Right atrium auricular region (tissue), 2 donors: ENCODE data around the gene GREB1L. TPM values are rescaled to one million over a fixed set of nuclear protein-coding genes. Genes with fewer than 3 reads are reported as not detected.

ENCODE experiments used
- DNase-seq: peaks from one replicate; pipeline ENCODE4 v3.0.0-alpha.2; 2019; ENCODE audit warnings: low spot score
- H3K27ac ChIP-seq, 2 donors: fragments of 200-600 bp; sonication (generic); 1 replicate in 1 of 2; 2 replicates in 1 of 2; pipeline ENCODE4 v1.5.1; 2016 to 2019
- H3K27me3 ChIP-seq, 2 donors: fragments of 200-600 bp; sonication (generic); one replicate each; pipeline versions ENCODE4 v1.5.1 to v1.6.0; 2017 to 2019
- H3K36me3 ChIP-seq: fragments of 200-600 bp; sonication (generic); one replicate; pipeline ENCODE4 v1.5.1; 2016
- H3K4me1 ChIP-seq, 2 donors: fragments of 200-600 bp; sonication (generic); one replicate each; pipeline versions ENCODE4 v1.5.1 to v1.6.0; 2017 to 2019
- H3K4me3 ChIP-seq, 2 donors: fragments of 200-600 bp; sonication (generic); 1 replicate in 1 of 2; 2 replicates in 1 of 2; pipeline ENCODE4 v1.5.1; 2017 to 2019; ENCODE audit warnings: mild to moderate bottlenecking in 1 of 2, moderate library complexity in 1 of 2
- H3K9me3 ChIP-seq, 2 donors: fragments of 200-600 bp; sonication (generic); one replicate each; pipeline ENCODE4 v1.5.1; 2019
- total RNA-seq, 2 donors: library from RNA; depleted of rRNA; stranded (reverse); fragments of >200 nt; gene quantifications; one replicate each; pipeline ENCODE4 v1.1.0, GENCODE V29; 2016
- TF ChIP-seq, protein P1 (sequence below), 2 donors: fragments of 200-600 bp; sonication (generic); IDR thresholded peaks; one replicate each; pipeline ENCODE4 v1.5.1; 2019; ENCODE audit warnings: antibody characterized with exemption in 2 of 2

Gene GREB1L
- total RNA-seq, 2 donors from 2014 or later, result 17.5 to 19.1 TPM

DNA sequence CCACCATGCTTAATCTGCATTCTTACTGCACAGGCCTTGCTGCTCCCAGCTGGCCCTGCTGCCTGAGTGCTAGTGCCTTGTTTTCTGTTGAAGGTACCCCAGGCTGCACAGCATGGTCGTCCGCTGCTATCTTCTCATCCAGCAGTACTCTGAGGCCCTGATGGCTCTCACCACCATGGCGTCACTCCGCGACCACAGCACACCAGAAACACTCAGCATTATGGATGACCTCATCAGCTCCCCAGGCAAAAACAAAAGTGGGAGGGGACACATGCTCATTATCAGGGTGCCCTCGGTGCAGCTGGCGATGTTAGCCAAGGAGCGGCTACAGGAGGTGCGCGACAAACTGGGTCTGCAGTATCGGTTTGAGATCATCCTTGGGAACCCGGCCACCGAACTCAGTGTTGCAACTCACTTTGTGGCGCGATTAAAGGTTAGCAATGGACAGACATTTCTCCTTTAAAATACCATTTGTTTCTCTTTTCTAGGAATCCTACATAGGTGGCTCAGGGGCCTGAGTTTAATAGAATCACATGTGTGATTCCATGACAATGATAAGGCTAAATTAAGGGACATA is 248.0 kb downstream of the GREB1L start:
- H3K27ac ChIP-seq, result no peak overlapping the region
- H3K36me3 ChIP-seq, result no peaks in the 10 kb centered on the region
- no peak for DNase-seq
- no peaks in the 10 kb centered on the region for H3K9me3 ChIP-seq
- H3K4me1 ChIP-seq, result no peaks in the 10 kb centered on the region
- TF ChIP-seq, protein P1, sequence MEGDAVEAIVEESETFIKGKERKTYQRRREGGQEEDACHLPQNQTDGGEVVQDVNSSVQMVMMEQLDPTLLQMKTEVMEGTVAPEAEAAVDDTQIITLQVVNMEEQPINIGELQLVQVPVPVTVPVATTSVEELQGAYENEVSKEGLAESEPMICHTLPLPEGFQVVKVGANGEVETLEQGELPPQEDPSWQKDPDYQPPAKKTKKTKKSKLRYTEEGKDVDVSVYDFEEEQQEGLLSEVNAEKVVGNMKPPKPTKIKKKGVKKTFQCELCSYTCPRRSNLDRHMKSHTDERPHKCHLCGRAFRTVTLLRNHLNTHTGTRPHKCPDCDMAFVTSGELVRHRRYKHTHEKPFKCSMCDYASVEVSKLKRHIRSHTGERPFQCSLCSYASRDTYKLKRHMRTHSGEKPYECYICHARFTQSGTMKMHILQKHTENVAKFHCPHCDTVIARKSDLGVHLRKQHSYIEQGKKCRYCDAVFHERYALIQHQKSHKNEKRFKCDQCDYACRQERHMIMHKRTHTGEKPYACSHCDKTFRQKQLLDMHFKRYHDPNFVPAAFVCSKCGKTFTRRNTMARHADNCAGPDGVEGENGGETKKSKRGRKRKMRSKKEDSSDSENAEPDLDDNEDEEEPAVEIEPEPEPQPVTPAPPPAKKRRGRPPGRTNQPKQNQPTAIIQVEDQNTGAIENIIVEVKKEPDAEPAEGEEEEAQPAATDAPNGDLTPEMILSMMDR (IDR thresholded peaks at IDR 0.05), result no peak
- H3K27me3 ChIP-seq, result no peaks in the 10 kb centered on the region
- no peak overlapping the region for H3K4me3 ChIP-seq

DNA sequence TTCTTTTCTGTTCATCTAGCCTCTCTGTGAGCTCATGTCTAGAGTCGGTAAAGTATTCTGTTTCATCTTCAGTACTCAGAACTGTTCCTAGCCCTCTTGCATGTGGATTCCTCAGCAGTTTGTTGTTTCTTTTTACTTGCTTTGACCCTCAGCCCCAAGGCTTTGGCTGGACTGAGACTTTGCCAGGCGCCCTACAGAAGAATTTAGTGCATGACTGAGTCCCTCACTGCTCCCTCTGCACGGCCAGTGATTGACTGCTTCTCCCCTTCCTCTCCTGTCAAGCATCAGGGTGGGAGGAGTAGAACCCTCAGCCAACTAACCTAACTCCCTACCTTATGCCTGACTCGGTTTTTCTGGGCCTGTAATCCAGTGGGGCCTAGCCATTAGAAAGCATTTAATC is 248.7 kb downstream of the GREB1L start:
- TF ChIP-seq, protein P1 (IDR thresholded peaks at IDR 0.05), result no peak

DNA sequence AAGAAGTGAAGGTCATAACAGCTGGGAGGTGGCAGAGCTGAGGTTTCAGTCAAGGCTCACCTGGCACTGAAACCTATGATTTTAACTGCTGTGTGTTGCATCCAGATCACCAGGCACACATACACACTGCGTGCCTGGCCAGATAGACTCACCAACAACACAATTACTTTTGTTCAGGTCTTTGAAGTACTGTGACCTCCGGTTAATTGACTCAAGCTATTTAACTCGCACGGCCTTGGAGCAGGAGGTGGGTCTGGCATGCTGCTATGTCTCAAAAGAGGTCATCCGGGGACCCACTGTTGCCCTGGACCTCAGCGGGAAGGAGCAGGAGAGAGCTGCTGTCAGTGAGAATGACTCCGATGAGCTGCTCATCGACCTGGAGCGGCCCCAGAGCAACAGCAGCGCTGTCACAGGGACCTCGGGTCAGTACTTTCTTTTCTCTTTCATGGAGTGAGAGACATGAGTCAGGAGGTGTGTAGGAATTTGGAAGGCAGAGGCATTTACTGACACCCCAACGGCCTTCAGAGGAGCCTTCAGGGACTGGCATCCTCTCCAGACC is 254.3 kb downstream of the GREB1L start:
- no peak overlapping the region for H3K27ac ChIP-seq
- H3K9me3 ChIP-seq, result no peaks in the 10 kb centered on the region
- H3K36me3 ChIP-seq, result peaks cover 11% of the 10 kb centered on the region
- no peak overlapping the region for H3K4me3 ChIP-seq
- DNase-seq, result no peak
- H3K27me3 ChIP-seq, result no peaks in the 10 kb centered on the region
- no peaks in the 10 kb centered on the region for H3K4me1 ChIP-seq
- TF ChIP-seq, protein P1 (IDR thresholded peaks at IDR 0.05), result no peak

More for the DNA sequence above, 248.7 kb downstream of the GREB1L start:
- Histone ChIP-seq H3K27ac (no peak overlapping the region), H3K4me3 (no peak overlapping the region), H3K9me3 (no peaks in the 10 kb centered on the region), H3K4me1 (no peaks in the 10 kb centered on the region), H3K36me3 (no peaks in the 10 kb centered on the region), H3K27me3 (no peaks in the 10 kb centered on the region)
- no peak for DNase-seq

DNA sequence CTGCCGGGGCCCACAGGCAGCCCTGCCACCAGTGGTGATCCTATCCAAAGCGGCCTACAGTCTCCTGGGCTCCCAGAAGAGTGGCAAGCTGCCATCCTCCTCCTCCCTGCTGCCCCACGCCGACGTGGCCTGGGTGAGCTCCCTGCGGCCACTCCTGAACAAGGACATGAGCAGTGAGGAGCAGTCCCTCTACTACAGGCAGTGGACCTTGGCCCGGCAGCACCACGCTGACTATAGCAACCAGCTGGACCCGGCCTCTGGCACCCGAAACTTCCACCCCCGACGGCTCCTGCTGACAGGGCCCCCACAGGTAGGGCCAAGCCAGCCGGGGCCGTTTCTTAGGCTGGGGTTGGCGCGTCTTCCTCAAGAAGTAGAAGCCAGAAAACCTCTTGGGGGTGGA is 258.0 kb downstream of the GREB1L start:
- no peak overlapping the region for H3K4me3 ChIP-seq
- DNase-seq, result no peak
- H3K36me3 ChIP-seq, result peaks cover 11% of the 10 kb centered on the region
- no peak overlapping the region for H3K27ac ChIP-seq
- no peaks in the 10 kb centered on the region for H3K27me3 ChIP-seq
- no peaks in the 10 kb centered on the region for H3K4me1 ChIP-seq
- TF ChIP-seq, protein P1 (IDR thresholded peaks at IDR 0.05), result no peak
- no peaks in the 10 kb centered on the region for H3K9me3 ChIP-seq

DNA sequence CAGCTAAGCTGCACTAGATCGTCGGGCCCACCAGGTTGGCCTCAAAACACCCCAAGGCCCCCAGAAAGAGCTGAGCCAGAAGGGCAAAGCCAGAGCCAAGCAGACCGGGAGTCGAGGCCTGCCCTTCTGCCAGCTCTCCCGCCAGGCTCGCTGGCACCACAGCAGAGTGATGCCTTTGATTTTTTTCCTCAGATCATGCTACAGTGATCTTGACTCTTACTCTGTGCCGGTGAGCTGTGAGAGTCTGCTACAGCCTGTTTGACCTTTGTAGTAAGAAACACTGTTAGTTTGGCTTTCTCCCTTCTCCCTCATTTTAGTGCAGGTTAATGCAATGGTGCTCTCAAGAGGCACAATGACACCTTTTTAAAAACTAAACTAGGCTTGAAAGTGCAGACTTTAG is 260.6 kb downstream of the GREB1L start:
- Histone ChIP-seq H3K9me3 (no peaks in the 10 kb centered on the region), H3K27ac (no peak overlapping the region), H3K27me3 (no peaks in the 10 kb centered on the region), H3K4me1 (no peaks in the 10 kb centered on the region), H3K4me3 (no peak overlapping the region), H3K36me3 (peaks cover 11% of the 10 kb centered on the region)
- no peak for DNase-seq
- TF ChIP-seq, protein P1 (IDR thresholded peaks at IDR 0.05), result no peak
